H1 (cell line): ENCODE measurements around the gene DPEP2. TPM values are rescaled to one million over a fixed set of nuclear protein-coding genes. Genes with fewer than 3 reads are reported as not detected.

Experiments
- CTCF ChIA-PET: fragments of 300-600 bp; sonication (Branson Sonifier 250); formaldehyde crosslinking; loops from one replicate; lab custom pipeline; 2021; ENCODE audit not compliant: partially characterized antibody; lab: Charles Lee
- POLR2A ChIA-PET: fragments of 300-600 bp; sonication (Branson Sonifier 250); formaldehyde crosslinking; loops from one replicate; lab custom pipeline; 2021; ENCODE audit warnings: inconsistent platforms; ENCODE audit not compliant: partially characterized antibody; lab: Charles Lee
- DNase-seq, 2 experiments: peaks; one replicate each; pipeline versions ENCODE4 v3.0.0 to v3.0.0-alpha.2; 2010 to 2022; ENCODE audit warnings: low spot score in 2 of 2, low read depth in 1 of 2, mixed read lengths in 1 of 2
- FAIRE-seq: peaks from 2 replicates; lab custom pipeline; 2011; peaks lifted over from hg19 to GRCh38; lab: Jason Lieb, UNC
- H2AFZ ChIP-seq: 2 replicates; pipeline ENCODE4 v1.8.1; 2012; ENCODE audit warnings: low read length, inconsistent platforms
- H2AK5ac ChIP-seq: 2 replicates; pipeline ENCODE4 v1.6.1; 2013; ENCODE audit warnings: low read depth, low read length
- H2BK120ac ChIP-seq: replicated peaks from 2 replicates; pipeline ENCODE3; 2013; ENCODE audit warnings: low read depth, low read length, inconsistent platforms
- H2BK12ac ChIP-seq: 2 replicates; pipeline ENCODE4 v1.6.1; 2013; ENCODE audit warnings: low read depth, low read length
- H2BK15ac ChIP-seq: 2 replicates; pipeline ENCODE4 v1.6.1; 2013; ENCODE audit warnings: low read length
- H2BK20ac ChIP-seq: 2 replicates; pipeline ENCODE4 v1.6.1; 2013; ENCODE audit warnings: low read length
- H2BK5ac ChIP-seq: 2 replicates; pipeline ENCODE4 v1.6.1; 2013; ENCODE audit warnings: low read depth, low read length
- H3K14ac ChIP-seq: 2 replicates; pipeline ENCODE4 v1.6.1; 2013; ENCODE audit warnings: inconsistent platforms; ENCODE audit not compliant: insufficient read length
- H3K18ac ChIP-seq: 2 replicates; pipeline ENCODE4 v1.6.1; 2013; ENCODE audit warnings: low read length; ENCODE audit errors: extremely low read depth
- H3K23ac ChIP-seq: 2 replicates; pipeline ENCODE4 v1.6.1; 2013; ENCODE audit warnings: inconsistent platforms; ENCODE audit not compliant: insufficient read length
- H3K23me2 ChIP-seq: 2 replicates; pipeline ENCODE4 v1.6.1; 2013; ENCODE audit warnings: low read depth, low read length
- H3K27ac ChIP-seq: 2 replicates; pipeline ENCODE4 v1.6.1; 2011; ENCODE audit warnings: low read depth, low read length, inconsistent platforms
- H3K27me3 ChIP-seq, 4 experiments: replicated peaks in 1 of 4; 1 replicate in 1 of 4; 2 replicates in 3 of 4; pipeline versions ENCODE4 v1.6.1 to v1.8.1; 2011 to 2013; ENCODE audit warnings: low read length in 3 of 4, mild to moderate bottlenecking in 3 of 4, inconsistent platforms in 2 of 4, mixed read lengths in 2 of 4, moderate library complexity in 1 of 4; ENCODE audit not compliant: control insufficient read depth in 3 of 4, insufficient read depth in 3 of 4; ENCODE audit errors: extremely low read depth in 1 of 4
- H3K36me3 ChIP-seq, 4 experiments: 2 replicates each; pipeline versions ENCODE4 v1.6.1 to v1.8.1; 2011 to 2013; ENCODE audit warnings: mild to moderate bottlenecking in 4 of 4, low read length in 3 of 4, moderate library complexity in 2 of 4, control low read depth in 1 of 4, inconsistent platforms in 1 of 4; ENCODE audit not compliant: insufficient read depth in 4 of 4, control insufficient read depth in 2 of 4
- H3K4ac ChIP-seq: replicated peaks from 2 replicates; pipeline ENCODE3; 2013; ENCODE audit warnings: low read length, low read depth, mixed read lengths, inconsistent platforms; ENCODE audit not compliant: insufficient read length
- H3K4me1 ChIP-seq, 4 experiments: replicated peaks in 1 of 4; 1 replicate in 1 of 4; 2 replicates in 3 of 4; pipeline versions ENCODE4 v1.6.1 to v1.8.1; 2011 to 2013; ENCODE audit warnings: low read length in 3 of 4, inconsistent platforms in 2 of 4, mixed read lengths in 1 of 4; ENCODE audit not compliant: insufficient read depth in 4 of 4, control insufficient read depth in 3 of 4
- H3K4me2 ChIP-seq, 2 experiments: 2 replicates each; pipeline versions ENCODE4 v1.6.1 to v1.8.1; 2011 to 2013; ENCODE audit warnings: low read depth in 2 of 2, low read length in 2 of 2, control low read depth in 1 of 2, inconsistent platforms in 1 of 2, mild to moderate bottlenecking in 1 of 2; ENCODE audit not compliant: insufficient read depth in 1 of 2
- H3K4me3 ChIP-seq, 4 experiments: fragments of 200-600, 300-600 bp in 1 of 4; sonication (generic), shearing (Covaris generic), sonication (Bioruptor Twin) in 1 of 4; 2 replicates each; pipeline versions ENCODE4 v1.5.1 to v1.8.1; 2011 to 2016; ENCODE audit warnings: low read length in 4 of 4, low read depth in 3 of 4, control low read depth in 2 of 4, inconsistent platforms in 2 of 4, mild to moderate bottlenecking in 2 of 4, mixed read lengths in 1 of 4, moderate library complexity in 1 of 4; ENCODE audit not compliant: insufficient read depth in 2 of 4; ENCODE audit errors: extremely low read depth in 1 of 4
- H3K56ac ChIP-seq: replicated peaks from 2 replicates; pipeline ENCODE3; 2013; ENCODE audit warnings: low read depth, mild to moderate bottlenecking, mixed read lengths, low read length, inconsistent platforms; ENCODE audit not compliant: insufficient read length
- H3K79me1 ChIP-seq: 2 replicates; pipeline ENCODE4 v1.6.1; 2013; ENCODE audit warnings: low read depth, low read length, control low read depth
- H3K79me2 ChIP-seq, 2 experiments: 2 replicates each; pipeline versions ENCODE4 v1.6.1 to v1.8.1; 2012 to 2013; ENCODE audit warnings: low read length in 2 of 2, mild to moderate bottlenecking in 2 of 2, inconsistent platforms in 1 of 2; ENCODE audit not compliant: insufficient read depth in 2 of 2, control insufficient read depth in 1 of 2
- H3K9ac ChIP-seq, 4 experiments: replicated peaks in 1 of 4; 1 replicate in 1 of 4; 2 replicates in 3 of 4; pipeline versions ENCODE4 v1.6.1 to v1.8.1; 2011 to 2013; ENCODE audit warnings: low read depth in 3 of 4, low read length in 3 of 4, control low read depth in 2 of 4, mild to moderate bottlenecking in 2 of 4, moderate library complexity in 2 of 4, inconsistent platforms in 1 of 4; ENCODE audit errors: extremely low read depth in 1 of 4
- H3K9me3 ChIP-seq, 2 experiments: 2 replicates each; pipeline versions ENCODE4 v1.6.1 to v1.8.1; 2012 to 2013; ENCODE audit warnings: mild to moderate bottlenecking in 2 of 2, moderate library complexity in 2 of 2, control low read depth in 1 of 2, inconsistent platforms in 1 of 2, low read depth in 1 of 2, low read length in 1 of 2, mixed read lengths in 1 of 2; ENCODE audit not compliant: insufficient read depth in 2 of 2
- H4K20me1 ChIP-seq, 2 experiments: replicated peaks in 1 of 2; 2 replicates each; pipeline versions ENCODE3 to v1.8.1; 2011 to 2013; ENCODE audit warnings: inconsistent platforms in 2 of 2, low read length in 2 of 2, mild to moderate bottlenecking in 1 of 2; ENCODE audit not compliant: insufficient read depth in 2 of 2, control insufficient read depth in 1 of 2
- H4K5ac ChIP-seq: 2 replicates; pipeline ENCODE4 v1.6.1; 2013; ENCODE audit warnings: low read length, low read depth, mixed read lengths, inconsistent platforms; ENCODE audit not compliant: insufficient read length
- H4K8ac ChIP-seq: 2 replicates; pipeline ENCODE4 v1.8.0; 2013; ENCODE audit warnings: mild to moderate bottlenecking, moderate library complexity, low read length, inconsistent platforms; ENCODE audit not compliant: insufficient read depth; ENCODE audit errors: extremely low read depth
- H4K91ac ChIP-seq: replicated peaks from 2 replicates; pipeline ENCODE3; 2013; ENCODE audit warnings: low read length, mixed read lengths, inconsistent platforms; ENCODE audit not compliant: insufficient read length
- ASH2L ChIP-seq: fragments of 200-600, 300-600 bp; sonication (generic); IDR thresholded peaks from one replicate; pipeline ENCODE4 v1.7.1; 2017; ENCODE audit warnings: low read length
- BRCA1 ChIP-seq: IDR thresholded peaks from 2 replicates; pipeline ENCODE4 v1.6.1; 2012; ENCODE audit warnings: low read depth, low read length, improper control_type of control experiment
- CBX8 ChIP-seq: fragments of 300-800, 300-1000 bp; sonication (generic); IDR thresholded peaks from 2 replicates; pipeline ENCODE4 v1.7.1; 2016; ENCODE audit warnings: low read depth, low read length, borderline replicate concordance
- E2F6 ChIP-seq: IDR thresholded peaks from 2 replicates; pipeline ENCODE4 v1.6.1; 2012; ENCODE audit warnings: inconsistent platforms
- MAFK ChIP-seq: IDR thresholded peaks from 2 replicates; pipeline ENCODE4 v1.6.1; 2012; ENCODE audit warnings: low read depth, mild to moderate bottlenecking, improper control_type of control experiment, low read length
- RXRA ChIP-seq: IDR thresholded peaks from 2 replicates; pipeline ENCODE4 v1.6.1; 2011; ENCODE audit warnings: low read depth, mild to moderate bottlenecking, low read length, moderate library complexity; ENCODE audit not compliant: insufficient read depth
- SIN3A ChIP-seq, 2 experiments: IDR thresholded peaks in 1 of 2; conservative IDR thresholded peaks in 1 of 2; 2 replicates each; pipeline ENCODE4 v1.6.1; 2011 to 2012; ENCODE audit warnings: low read length in 2 of 2, improper control_type of control experiment in 1 of 2, low read depth in 1 of 2, mild to moderate bottlenecking in 1 of 2
- SIRT6 ChIP-seq: IDR thresholded peaks from one replicate; pipeline ENCODE4 v1.7.1; 2012; ENCODE audit warnings: low read length, inconsistent platforms
- SP4 ChIP-seq: IDR thresholded peaks from 2 replicates; pipeline ENCODE4 v1.6.1; 2012; ENCODE audit warnings: low read length, inconsistent platforms
- TBP ChIP-seq: IDR thresholded peaks from 2 replicates; pipeline ENCODE4 v1.6.1; 2011; ENCODE audit warnings: low read depth, low read length, improper control_type of control experiment
- TEAD4 ChIP-seq: IDR thresholded peaks from 2 replicates; pipeline ENCODE4 v1.6.1; 2012; ENCODE audit warnings: low read depth, low read length, inconsistent platforms, mixed read lengths
- ZNF274 ChIP-seq: IDR thresholded peaks from 2 replicates; pipeline ENCODE4 v1.7.0; 2012; ENCODE audit warnings: low read length, borderline replicate concordance; ENCODE audit errors: extremely low read depth
- WGBS, 2 experiments: shearing (Covaris generic) in 1 of 2; methylation state at CpG; one replicate each; pipeline versions ENCODE4 v1.1.6 to v1.1.7; 2013 to 2015; ENCODE audit warnings: low lambda C conversion rate in 2 of 2, mixed read lengths in 2 of 2, inconsistent platforms in 1 of 2, low coverage in 1 of 2, missing lambda C conversion rate in 1 of 2; ENCODE audit not compliant: insufficient replicate concordance in 2 of 2, insufficient coverage in 1 of 2, insufficient read length in 1 of 2; ENCODE audit errors: extremely low coverage in 1 of 2, missing lambda C conversion rate in 1 of 2; 5-methylcytosine and 5-hydroxymethylcytosine counted together
- polyA plus RNA-seq, 7 experiments: library from polyadenylated mRNA; depleted of rRNA in 3 of 7; stranded (reverse) in 5 of 7; unstranded in 2 of 7; fragments of >200 nt in 5 of 7; fragments of 200-250 nt in 2 of 7; gene quantifications; 1 replicate in 5 of 7; 2 replicates in 1 of 7; 4 replicates in 1 of 7; pipeline versions ENCODE4 v1.2.1 to v1.2.3, GENCODE V29; 2011 to 2013; ENCODE audit warnings: missing spikeins in 2 of 7, mixed read lengths in 2 of 7
- total RNA-seq: library from RNA; stranded (reverse); fragmentation: NEBNext Ultra II Directional; extraction: Animal tissue kit (Norgen Biotek cat#: 25700); gene quantifications from 2 replicates; pipeline ENCODE4 v1.2.1, GENCODE V29; 2021

DPEP2 gene
- total and polyA plus RNA-seq, 2 of the 8 experiments (the other 6 are each of a cell fraction or from before 2014, with no cell fraction given) = not detected

GRCh38 chr16:68046106-68046505, 46.8 kb upstream of the DPEP2 start:
- TF ChIP-seq CBX8 = no peak
- TF ChIP-seq MAFK = no peak
- no peak for TF ChIP-seq TEAD4
- no peak for TF ChIP-seq RXRA
- TF ChIP-seq TBP = no peak
- no peak for TF ChIP-seq SP4
- TF ChIP-seq BRCA1 = no peak
- TF ChIP-seq E2F6 = no peak
- TF ChIP-seq ASH2L = no peak
- no peak for TF ChIP-seq ZNF274
- TF ChIP-seq SIRT6 = no peak
- no peak for TF ChIP-seq SIN3A (conservative IDR thresholded peaks at IDR 0.05 in 1 of 2, IDR thresholded peaks at IDR 0.05 in 1 of 2; ENCODE audit: low read depth in 1 of 2, low read length in 2 of 2)
- TF ChIP-seq, all 59 proteins: peak for 0
- H3K79me2 ChIP-seq = no peaks in the 10 kb centered on the region
- H3K27ac ChIP-seq = no peak overlapping the region
- no peak for FAIRE-seq
- no peak overlapping the region for H3K56ac ChIP-seq
- H3K4ac ChIP-seq = no peak overlapping the region
- H3K23me2 ChIP-seq = no peaks in the 10 kb centered on the region
- H3K23ac ChIP-seq = no peak overlapping the region
- no peak overlapping the region for H3K9ac ChIP-seq
- H4K20me1 ChIP-seq = no peaks in the 10 kb centered on the region
- H2BK12ac ChIP-seq = no peak overlapping the region
- no peak overlapping the region for H2AFZ ChIP-seq
- H3K18ac ChIP-seq = no peak overlapping the region
- no peak overlapping the region for H2BK20ac ChIP-seq
- H2BK120ac ChIP-seq = no peak overlapping the region
- H2AK5ac ChIP-seq = no peak overlapping the region
- no peaks in the 10 kb centered on the region for H3K4me1 ChIP-seq
- peaks cover 5% of the 10 kb centered on the region for H3K79me1 ChIP-seq
- H4K91ac ChIP-seq = no peak overlapping the region
- no peak overlapping the region for H3K4me2 ChIP-seq
- no peak overlapping the region for H3K4me3 ChIP-seq
- ChIA-PET POLR2A (interaction anchor here (0.6 to 0.8 kb wide), 2 partner anchors 23 to 78 kb away, joined by 3 to 4 read pairs; partner anchors contain the start of genes DDX28, DUS2 and SLC12A4), CTCF (interaction anchor here (0.6 to 1.7 kb wide), 3 partner anchors 9 to 794 kb away, joined by 3 to 5 read pairs (median 4); no protein-coding TSS in a partner anchor)
- H2BK15ac ChIP-seq = no peak overlapping the region
- WGBS, 2 experiments = 96% methylated on average over 7 of the region's 7 CpGs; no CpG with 5 or more reads in 1 of the 2 experiments
- peaks cover 0 to 9% (median 5%) of the 10 kb centered on the region in 4 experiments; a peak in 4 of 8 replicates for H3K36me3 ChIP-seq
- H3K9me3 ChIP-seq = no peaks in the 10 kb centered on the region
- no peak for DNase-seq
- H4K8ac ChIP-seq = no peak overlapping the region
- no peak overlapping the region for H4K5ac ChIP-seq
- no peak overlapping the region for H3K14ac ChIP-seq
- H3K27me3 ChIP-seq = no peaks in the 10 kb centered on the region
- no peak overlapping the region for H2BK5ac ChIP-seq
